ENCODE results near the gene PRRT3.

PRRT3 gene

DNA sequence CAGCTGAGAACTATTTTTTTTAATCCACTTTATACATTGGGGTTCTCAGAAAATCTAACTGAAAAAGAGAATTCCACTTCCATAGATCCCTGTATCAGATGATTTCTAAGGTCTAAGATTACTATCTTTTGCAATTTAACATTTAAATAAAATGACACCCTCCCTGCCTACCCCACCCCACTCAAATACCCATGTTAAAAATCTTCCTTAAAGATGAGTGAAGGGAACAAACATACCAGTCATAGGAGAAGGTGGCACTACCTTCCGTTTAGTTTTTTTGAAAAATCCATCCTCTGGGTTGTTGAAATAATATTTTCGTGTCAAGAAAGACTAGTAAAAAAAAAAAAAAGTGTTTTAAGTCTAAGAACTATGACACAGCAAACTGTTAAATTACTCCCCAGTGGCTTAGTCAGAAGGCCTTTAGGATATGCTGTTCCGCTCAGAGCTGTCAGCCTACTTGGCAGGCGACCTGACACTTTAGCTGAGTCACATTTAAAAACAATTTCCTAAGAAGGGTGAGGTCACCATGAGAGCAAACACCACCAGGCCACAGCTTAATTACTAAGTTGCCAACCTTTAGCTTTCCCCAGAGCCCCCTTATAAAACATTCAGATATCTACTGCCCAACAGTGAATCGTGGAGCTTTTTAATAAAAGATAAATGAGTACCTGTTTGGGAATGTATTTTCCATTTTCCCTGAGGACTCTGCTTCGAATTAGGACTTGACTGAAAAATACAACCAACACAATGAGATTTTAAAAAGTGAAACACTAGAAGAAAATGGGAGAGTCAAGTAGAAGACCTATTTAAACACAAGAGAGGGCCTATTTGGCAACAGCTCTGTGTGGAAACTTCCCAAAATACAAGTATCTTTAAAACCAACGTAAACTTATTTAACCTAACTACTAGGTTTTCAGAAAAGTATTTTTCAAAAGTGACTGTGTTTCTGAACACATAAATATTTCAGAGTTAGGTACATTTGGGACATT lies 24.8 kb upstream of the PRRT3 start:
- TF ChIP-seq, protein P1, sequence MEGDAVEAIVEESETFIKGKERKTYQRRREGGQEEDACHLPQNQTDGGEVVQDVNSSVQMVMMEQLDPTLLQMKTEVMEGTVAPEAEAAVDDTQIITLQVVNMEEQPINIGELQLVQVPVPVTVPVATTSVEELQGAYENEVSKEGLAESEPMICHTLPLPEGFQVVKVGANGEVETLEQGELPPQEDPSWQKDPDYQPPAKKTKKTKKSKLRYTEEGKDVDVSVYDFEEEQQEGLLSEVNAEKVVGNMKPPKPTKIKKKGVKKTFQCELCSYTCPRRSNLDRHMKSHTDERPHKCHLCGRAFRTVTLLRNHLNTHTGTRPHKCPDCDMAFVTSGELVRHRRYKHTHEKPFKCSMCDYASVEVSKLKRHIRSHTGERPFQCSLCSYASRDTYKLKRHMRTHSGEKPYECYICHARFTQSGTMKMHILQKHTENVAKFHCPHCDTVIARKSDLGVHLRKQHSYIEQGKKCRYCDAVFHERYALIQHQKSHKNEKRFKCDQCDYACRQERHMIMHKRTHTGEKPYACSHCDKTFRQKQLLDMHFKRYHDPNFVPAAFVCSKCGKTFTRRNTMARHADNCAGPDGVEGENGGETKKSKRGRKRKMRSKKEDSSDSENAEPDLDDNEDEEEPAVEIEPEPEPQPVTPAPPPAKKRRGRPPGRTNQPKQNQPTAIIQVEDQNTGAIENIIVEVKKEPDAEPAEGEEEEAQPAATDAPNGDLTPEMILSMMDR (IDR thresholded peaks at IDR 0.05; ENCODE audit: insufficient read depth, missing control alignments), result no peak
- FAIRE-seq (no peak), DNase-seq (ENCODE audit: insufficient read length, low spot score) (no peak)

GRCh38 chr3:9970020-9970652 lies 17.9 kb upstream of the PRRT3 start:
- no peak for FAIRE-seq
- no peak for DNase-seq (ENCODE audit: insufficient read length, low spot score)
- TF ChIP-seq, protein P1 (IDR thresholded peaks at IDR 0.05; ENCODE audit: insufficient read depth, missing control alignments), result no peak

DNA sequence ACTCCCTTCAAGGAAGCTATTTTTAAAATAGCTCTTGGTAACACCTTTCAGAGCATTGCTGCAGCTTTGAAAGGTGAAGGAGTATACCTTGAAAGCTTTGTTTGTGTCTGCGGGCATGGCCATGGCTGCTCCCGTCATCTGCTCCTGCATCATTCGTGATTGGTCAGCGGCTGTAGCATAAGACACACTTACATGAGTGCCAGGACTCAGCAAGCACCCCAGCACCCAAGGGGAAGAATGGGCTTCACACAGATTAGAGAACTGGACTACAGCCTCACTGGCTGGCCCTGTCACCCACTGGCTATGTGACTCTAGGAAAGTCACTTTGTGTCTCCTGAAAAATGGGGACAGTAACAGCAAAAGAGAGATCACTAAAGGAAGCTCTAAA lies 17.4 kb upstream of the PRRT3 start:
- TF ChIP-seq, protein P1 (IDR thresholded peaks at IDR 0.05; ENCODE audit: insufficient read depth, missing control alignments), result no peak
- DNase-seq (ENCODE audit: insufficient read length, low spot score) (no peak), FAIRE-seq (no peak)

DNA sequence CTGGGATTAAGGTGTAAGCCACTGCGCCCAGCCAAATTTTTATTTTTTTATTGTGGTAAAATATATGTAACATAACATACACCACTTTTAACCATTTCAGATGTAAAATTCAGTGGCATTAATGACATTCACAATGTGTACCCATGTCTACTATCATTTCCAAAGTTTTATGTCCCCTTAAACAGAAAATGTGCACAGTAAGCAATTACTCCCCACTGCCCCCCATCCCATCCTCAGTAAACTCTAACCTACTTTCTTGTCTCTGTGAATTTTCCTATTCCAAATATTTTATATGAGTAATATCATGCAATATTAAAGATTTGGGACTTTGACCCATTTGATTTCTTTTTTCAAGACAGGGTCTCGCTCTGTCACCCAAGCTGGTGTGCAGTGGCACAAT lies 14.6 kb upstream of the PRRT3 start:
- no peak for DNase-seq (ENCODE audit: insufficient read length, low spot score)
- no peak for FAIRE-seq
- TF ChIP-seq, protein P1 (IDR thresholded peaks at IDR 0.05; ENCODE audit: insufficient read depth, missing control alignments), result no peak

GRCh38 chr3:9965200-9965875 lies 13.1 kb upstream of the PRRT3 start:
- DNase-seq (ENCODE audit: insufficient read length, low spot score) (no peak), FAIRE-seq (no peak)
- TF ChIP-seq, protein P1 (IDR thresholded peaks at IDR 0.05; ENCODE audit: insufficient read depth, missing control alignments), result no peak

- TF ChIP-seq, protein P1 (IDR thresholded peaks at IDR 0.05; ENCODE audit: insufficient read depth, missing control alignments), result peak; percentile 11
- no peak for FAIRE-seq
- no peak for DNase-seq (ENCODE audit: insufficient read length, low spot score)
Measured at GRCh38 chr3:9957214-9957613, 5.0 kb upstream of the PRRT3 start.
